Measurements from ENCODE around the gene RPS2. TPM values are rescaled to one million over a fixed set of nuclear protein-coding genes. Genes with fewer than 3 reads are reported as not detected.

The RPS2 gene
- total RNA-seq, 6 experiments from 2014 or later = 2,281 to 2,831 (median 2,477) TPM

GRCh38 chr16:1997494-1998359, 33.1 kb upstream of the RPS2 start:
- Mint-ChIP-seq H3K36me3 (ENCODE audit: low read depth) (peaks cover 10% of the 10 kb centered on the region; the same call in 1 of the 2 replicates), H3K4me3 (no peak overlapping the region), H3K27ac (no peak overlapping the region; the same call in 1 of the 2 replicates), H3K9me3 (no peaks in the 10 kb centered on the region), H3K4me1 (ENCODE audit: low read depth) (peaks cover 14% of the 10 kb centered on the region; the same call in 1 of the 2 replicates), H3K27me3 (ENCODE audit: insufficient read depth) (no peaks in the 10 kb centered on the region)
- no peak for DNase-seq
- TF ChIP-seq CTCF (IDR thresholded peaks at IDR 0.05) = no peak

- TF ChIP-seq CTCF (IDR thresholded peaks at IDR 0.05) = no peak
- Mint-ChIP-seq H3K9me3 (no peaks in the 10 kb centered on the region), H3K36me3 (ENCODE audit: low read depth) (peaks cover 10% of the 10 kb centered on the region; the same call in 1 of the 2 replicates), H3K27me3 (ENCODE audit: insufficient read depth) (peaks cover 10% of the 10 kb centered on the region; the same call in 1 of the 2 replicates), H3K4me3 (no peak overlapping the region), H3K27ac (no peak overlapping the region), H3K4me1 (ENCODE audit: low read depth) (peaks cover 14% of the 10 kb centered on the region; the same call in 1 of the 2 replicates)
- peak; percentile 6 for DNase-seq
Observed at GRCh38 chr16:1993731-1994131, 29.1 kb upstream of the RPS2 start.

GRCh38 chr16:1992704-1993317, 28.2 kb upstream of the RPS2 start:
- Mint-ChIP-seq H3K36me3 (ENCODE audit: low read depth) (peaks cover 5% of the 10 kb centered on the region; the same call in 1 of the 2 replicates), H3K27me3 (ENCODE audit: insufficient read depth) (peaks cover 10% of the 10 kb centered on the region; the same call in 1 of the 2 replicates), H3K4me1 (ENCODE audit: low read depth) (peaks cover 8% of the 10 kb centered on the region; the same call in 1 of the 2 replicates), H3K4me3 (no peak overlapping the region), H3K9me3 (no peaks in the 10 kb centered on the region), H3K27ac (no peak overlapping the region)
- TF ChIP-seq CTCF (IDR thresholded peaks at IDR 0.05) = no peak
- no peak for DNase-seq

GRCh38 chr16:1991948-1992703, 27.5 kb upstream of the RPS2 start:
- no peak overlapping the region for H3K27ac Mint-ChIP-seq
- H3K36me3 Mint-ChIP-seq (ENCODE audit: low read depth) = peaks cover 5% of the 10 kb centered on the region; the same call in 1 of the 2 replicates
- no peak for TF ChIP-seq CTCF (IDR thresholded peaks at IDR 0.05)
- peak; percentile 66 for DNase-seq
- H3K27me3 Mint-ChIP-seq (ENCODE audit: insufficient read depth) = peaks cover 10% of the 10 kb centered on the region; the same call in 1 of the 2 replicates
- peaks cover 1% of the 10 kb centered on the region; the same call in 1 of the 2 replicates for H3K4me1 Mint-ChIP-seq (ENCODE audit: low read depth)
- no peaks in the 10 kb centered on the region for H3K9me3 Mint-ChIP-seq
- H3K4me3 Mint-ChIP-seq = no peak overlapping the region

GRCh38 chr16:1991588-1991947, 26.9 kb upstream of the RPS2 start:
- Mint-ChIP-seq H3K27me3 (ENCODE audit: insufficient read depth) (peaks cover 10% of the 10 kb centered on the region; the same call in 1 of the 2 replicates), H3K36me3 (ENCODE audit: low read depth) (peaks cover 7% of the 10 kb centered on the region; the same call in 1 of the 2 replicates), H3K27ac (no peak overlapping the region), H3K4me1 (ENCODE audit: low read depth) (no peaks in the 10 kb centered on the region), H3K4me3 (no peak overlapping the region), H3K9me3 (no peaks in the 10 kb centered on the region)
- no peak for TF ChIP-seq CTCF (IDR thresholded peaks at IDR 0.05)
- DNase-seq = no peak
